HL-60 (cell line): Measurements from ENCODE around the gene ADPRHL1.

Experiments
- GABPA ChIP-seq: IDR thresholded peaks from 2 replicates; pipeline ENCODE4 v1.6.1; 2012; ENCODE audit warnings: low read depth
- POLR2AphosphoS5 ChIP-seq: IDR thresholded peaks from 2 replicates; pipeline ENCODE4 v1.6.1; 2012; ENCODE audit warnings: low read depth
- SPI1 ChIP-seq: IDR thresholded peaks from 2 replicates; pipeline ENCODE4 v1.6.1; 2012; ENCODE audit warnings: low read depth, mild to moderate bottlenecking, borderline replicate concordance
- TF ChIP-seq, protein P1 (sequence below): IDR thresholded peaks from one replicate; pipeline ENCODE4 v1.5.1; 2011; ENCODE audit warnings: low read length, control low read depth, inconsistent platforms; ENCODE audit not compliant: insufficient read depth
- TF ChIP-seq, protein P2 (sequence below): IDR thresholded peaks from 2 replicates; pipeline ENCODE4 v1.6.1; 2012; ENCODE audit warnings: low read depth; ENCODE audit not compliant: insufficient replicate concordance

DNA sequence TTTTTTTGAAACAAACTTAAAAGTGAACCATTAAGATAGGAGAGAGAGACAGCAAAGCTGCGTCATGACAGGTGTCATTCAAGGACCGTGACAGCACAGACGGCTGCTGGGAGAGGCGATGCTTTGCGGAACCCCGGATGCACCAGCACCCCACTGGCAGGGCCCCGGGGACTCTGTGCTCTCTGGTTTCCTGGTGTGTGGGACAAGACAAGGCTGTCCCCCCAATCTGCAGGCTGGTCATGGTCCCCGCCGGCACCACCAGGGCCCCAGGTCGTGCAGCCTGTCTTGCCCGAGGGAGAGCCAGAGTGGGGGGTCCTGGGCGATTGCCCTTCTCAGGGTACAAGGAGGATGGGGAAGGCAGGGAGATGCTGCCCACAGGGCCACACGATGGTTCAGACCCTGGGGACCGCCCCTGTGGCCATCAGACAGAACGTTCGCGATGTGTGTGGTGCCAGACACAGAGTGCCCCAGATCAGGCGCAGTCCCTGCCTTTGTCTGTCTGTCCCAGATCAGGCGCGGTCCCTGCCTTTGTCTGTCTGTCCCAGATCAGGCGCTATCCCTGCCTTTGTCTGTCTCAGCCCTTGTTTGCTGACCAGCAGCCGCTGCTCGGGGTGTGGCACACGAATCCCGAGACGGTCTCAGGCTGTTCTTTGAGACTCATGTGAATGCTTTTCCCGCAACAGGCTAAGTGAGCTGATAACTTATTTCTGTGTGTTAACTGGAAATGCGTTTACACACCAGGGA, 36.1 kb downstream of the ADPRHL1 start:
- TF ChIP-seq, protein P1, sequence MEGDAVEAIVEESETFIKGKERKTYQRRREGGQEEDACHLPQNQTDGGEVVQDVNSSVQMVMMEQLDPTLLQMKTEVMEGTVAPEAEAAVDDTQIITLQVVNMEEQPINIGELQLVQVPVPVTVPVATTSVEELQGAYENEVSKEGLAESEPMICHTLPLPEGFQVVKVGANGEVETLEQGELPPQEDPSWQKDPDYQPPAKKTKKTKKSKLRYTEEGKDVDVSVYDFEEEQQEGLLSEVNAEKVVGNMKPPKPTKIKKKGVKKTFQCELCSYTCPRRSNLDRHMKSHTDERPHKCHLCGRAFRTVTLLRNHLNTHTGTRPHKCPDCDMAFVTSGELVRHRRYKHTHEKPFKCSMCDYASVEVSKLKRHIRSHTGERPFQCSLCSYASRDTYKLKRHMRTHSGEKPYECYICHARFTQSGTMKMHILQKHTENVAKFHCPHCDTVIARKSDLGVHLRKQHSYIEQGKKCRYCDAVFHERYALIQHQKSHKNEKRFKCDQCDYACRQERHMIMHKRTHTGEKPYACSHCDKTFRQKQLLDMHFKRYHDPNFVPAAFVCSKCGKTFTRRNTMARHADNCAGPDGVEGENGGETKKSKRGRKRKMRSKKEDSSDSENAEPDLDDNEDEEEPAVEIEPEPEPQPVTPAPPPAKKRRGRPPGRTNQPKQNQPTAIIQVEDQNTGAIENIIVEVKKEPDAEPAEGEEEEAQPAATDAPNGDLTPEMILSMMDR = no peak
- TF ChIP-seq POLR2AphosphoS5 (no peak), SPI1 (no peak), GABPA (no peak)
- TF ChIP-seq, protein P2, sequence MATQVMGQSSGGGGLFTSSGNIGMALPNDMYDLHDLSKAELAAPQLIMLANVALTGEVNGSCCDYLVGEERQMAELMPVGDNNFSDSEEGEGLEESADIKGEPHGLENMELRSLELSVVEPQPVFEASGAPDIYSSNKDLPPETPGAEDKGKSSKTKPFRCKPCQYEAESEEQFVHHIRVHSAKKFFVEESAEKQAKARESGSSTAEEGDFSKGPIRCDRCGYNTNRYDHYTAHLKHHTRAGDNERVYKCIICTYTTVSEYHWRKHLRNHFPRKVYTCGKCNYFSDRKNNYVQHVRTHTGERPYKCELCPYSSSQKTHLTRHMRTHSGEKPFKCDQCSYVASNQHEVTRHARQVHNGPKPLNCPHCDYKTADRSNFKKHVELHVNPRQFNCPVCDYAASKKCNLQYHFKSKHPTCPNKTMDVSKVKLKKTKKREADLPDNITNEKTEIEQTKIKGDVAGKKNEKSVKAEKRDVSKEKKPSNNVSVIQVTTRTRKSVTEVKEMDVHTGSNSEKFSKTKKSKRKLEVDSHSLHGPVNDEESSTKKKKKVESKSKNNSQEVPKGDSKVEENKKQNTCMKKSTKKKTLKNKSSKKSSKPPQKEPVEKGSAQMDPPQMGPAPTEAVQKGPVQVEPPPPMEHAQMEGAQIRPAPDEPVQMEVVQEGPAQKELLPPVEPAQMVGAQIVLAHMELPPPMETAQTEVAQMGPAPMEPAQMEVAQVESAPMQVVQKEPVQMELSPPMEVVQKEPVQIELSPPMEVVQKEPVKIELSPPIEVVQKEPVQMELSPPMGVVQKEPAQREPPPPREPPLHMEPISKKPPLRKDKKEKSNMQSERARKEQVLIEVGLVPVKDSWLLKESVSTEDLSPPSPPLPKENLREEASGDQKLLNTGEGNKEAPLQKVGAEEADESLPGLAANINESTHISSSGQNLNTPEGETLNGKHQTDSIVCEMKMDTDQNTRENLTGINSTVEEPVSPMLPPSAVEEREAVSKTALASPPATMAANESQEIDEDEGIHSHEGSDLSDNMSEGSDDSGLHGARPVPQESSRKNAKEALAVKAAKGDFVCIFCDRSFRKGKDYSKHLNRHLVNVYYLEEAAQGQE = no peak
